ENCODE results near the gene MUC7.

DNA sequence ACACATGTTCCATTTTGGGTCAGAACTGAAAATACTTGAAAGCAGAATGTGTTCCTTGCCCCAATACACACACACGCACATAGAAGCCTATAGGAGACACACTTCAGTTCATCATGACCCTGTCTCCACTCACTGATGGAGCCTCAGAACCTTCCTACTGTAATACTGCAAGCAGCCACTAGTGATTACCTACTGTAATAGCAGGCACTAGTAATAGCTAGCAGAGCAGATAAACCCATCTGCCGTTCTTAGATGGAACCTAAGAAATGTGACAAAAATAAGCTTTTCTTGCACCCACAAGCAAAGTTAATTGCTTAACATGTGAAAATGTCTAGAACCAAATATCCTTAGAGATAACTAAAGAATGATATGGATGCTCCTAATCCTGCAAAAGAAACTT lies 60.0 kb downstream of the MUC7 start:
- TF ChIP-seq JUND (IDR thresholded peaks at IDR 0.05) (no peak), EZH2 (IDR thresholded peaks at IDR 0.05) (no peak), ZNF274 (IDR thresholded peaks at IDR 0.05; ENCODE audit: low read depth, low read length) (no peak), POLR2AphosphoS5 (IDR thresholded peaks at IDR 0.05; ENCODE audit: low read depth, low read length) (no peak), POLR2A (IDR thresholded peaks at IDR 0.05; ENCODE audit: borderline replicate concordance, extremely low read depth, insufficient read depth, insufficient read length) (no peak)
- TF ChIP-seq, protein P1, sequence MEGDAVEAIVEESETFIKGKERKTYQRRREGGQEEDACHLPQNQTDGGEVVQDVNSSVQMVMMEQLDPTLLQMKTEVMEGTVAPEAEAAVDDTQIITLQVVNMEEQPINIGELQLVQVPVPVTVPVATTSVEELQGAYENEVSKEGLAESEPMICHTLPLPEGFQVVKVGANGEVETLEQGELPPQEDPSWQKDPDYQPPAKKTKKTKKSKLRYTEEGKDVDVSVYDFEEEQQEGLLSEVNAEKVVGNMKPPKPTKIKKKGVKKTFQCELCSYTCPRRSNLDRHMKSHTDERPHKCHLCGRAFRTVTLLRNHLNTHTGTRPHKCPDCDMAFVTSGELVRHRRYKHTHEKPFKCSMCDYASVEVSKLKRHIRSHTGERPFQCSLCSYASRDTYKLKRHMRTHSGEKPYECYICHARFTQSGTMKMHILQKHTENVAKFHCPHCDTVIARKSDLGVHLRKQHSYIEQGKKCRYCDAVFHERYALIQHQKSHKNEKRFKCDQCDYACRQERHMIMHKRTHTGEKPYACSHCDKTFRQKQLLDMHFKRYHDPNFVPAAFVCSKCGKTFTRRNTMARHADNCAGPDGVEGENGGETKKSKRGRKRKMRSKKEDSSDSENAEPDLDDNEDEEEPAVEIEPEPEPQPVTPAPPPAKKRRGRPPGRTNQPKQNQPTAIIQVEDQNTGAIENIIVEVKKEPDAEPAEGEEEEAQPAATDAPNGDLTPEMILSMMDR (IDR thresholded peaks at IDR 0.05 in 2 of 3, conservative IDR thresholded peaks at IDR 0.05 in 1 of 3; ENCODE audit: borderline replicate concordance in 1 of 3, insufficient read depth in 1 of 3, low read depth in 2 of 3, low read length in 2 of 3) = peak in 2 of 3 experiments; percentile 56 to 58; a peak in 4 of 6 replicates

All from HCT116 (cell line).